HG02798 (cell line): ENCODE results near the gene HSD17B11.
"Not testable (repeated sequence)": the region's sequence is repeated elsewhere in the genome, so short reads cannot be mapped to it uniquely, and the experiment has no call there.

Source experiments
- ATAC-seq: cut with Tn5 transposase; IDR thresholded peaks from one replicate; pipeline ENCODE4 v1.9.1; 2021; ENCODE audit warnings: mild to moderate bottlenecking; ENCODE audit not compliant: unreplicated experiment, poor library complexity

HSD17B11 gene

DNA sequence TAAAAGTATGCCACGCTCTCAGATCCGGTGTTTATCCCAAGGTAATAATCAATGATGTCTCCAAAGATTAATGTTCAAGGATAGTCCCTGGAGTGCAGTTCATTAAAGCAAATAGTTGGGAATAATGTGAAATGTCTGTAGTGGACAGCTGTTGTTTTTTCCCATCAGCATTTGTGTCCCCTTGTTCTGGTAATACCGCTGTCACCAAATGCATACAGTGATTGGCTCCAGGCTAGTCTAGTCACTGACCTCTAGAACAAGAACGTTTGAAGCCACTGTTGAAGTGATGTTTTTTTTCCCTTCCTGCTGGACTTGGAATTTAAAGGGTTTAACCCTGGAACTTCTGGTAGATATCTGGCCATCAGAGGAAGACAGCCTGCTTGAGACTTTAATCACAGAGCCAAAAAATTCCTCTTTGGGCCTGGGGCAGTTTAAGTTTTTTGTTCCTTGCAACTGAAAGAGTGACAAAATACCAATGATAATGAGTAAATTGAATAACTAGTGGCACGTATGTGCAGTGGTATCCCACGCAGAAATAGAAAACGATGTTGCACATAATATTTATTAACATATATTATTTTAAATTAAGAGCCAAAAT lies 30.6 kb downstream of the HSD17B11 start:
- no peak for ATAC-seq

DNA sequence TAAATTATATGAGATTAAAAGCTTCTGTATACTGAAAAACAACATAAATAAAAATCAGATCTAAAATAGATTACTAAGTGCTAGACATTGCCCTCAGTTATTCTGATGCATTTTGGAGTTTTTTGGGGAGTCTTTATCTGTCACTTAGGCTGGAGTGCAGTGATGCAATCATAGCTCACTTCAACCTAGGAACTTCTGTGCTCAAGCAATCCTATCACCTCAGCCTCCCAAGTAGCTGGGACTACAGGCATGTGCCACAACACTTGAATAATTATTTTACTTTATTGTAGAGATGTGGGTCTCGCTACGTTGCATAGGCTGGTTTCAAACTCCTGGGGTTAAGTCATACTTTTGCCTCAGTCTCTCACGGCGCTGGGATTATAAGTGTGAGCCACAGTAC lies 31.7 kb downstream of the HSD17B11 start:
- ATAC-seq = no peak

DNA sequence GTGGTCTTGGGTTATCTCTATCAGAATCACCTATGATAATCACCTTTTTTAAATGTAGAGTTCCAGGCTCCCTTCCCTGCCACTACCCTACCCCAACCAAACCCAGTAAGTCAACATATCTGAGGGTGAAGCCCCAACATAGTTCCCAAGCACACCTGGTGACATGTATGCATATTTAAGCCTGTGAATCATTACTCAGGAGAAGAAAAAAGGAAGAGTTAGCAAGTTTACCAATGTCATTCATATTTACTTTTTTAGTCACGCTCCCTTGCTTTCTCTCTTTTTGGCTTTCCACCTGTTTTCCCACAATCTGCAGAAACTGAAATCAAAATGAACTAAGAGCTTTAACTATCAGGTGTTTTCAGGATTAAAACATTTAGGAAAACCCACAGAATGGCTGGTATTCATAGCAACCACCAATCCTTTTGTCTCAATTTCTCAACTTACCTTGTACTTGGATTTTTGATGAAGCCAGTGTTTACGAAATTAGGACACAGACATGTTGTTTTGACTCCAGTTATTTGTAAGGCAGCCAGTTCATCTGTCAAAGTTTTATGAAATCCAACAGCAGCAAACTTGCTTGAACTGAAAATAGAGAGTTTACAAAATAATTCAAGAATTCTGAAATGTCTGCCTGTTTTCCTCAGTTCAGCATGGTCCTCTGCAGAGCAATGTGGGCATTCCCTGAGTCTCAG lies 34.0 kb downstream of the HSD17B11 start:
- ATAC-seq = no peak

- no peak for ATAC-seq
These were observed 36.6 kb downstream of the HSD17B11 start for GRCh38 chr4:87354168-87355102.

DNA sequence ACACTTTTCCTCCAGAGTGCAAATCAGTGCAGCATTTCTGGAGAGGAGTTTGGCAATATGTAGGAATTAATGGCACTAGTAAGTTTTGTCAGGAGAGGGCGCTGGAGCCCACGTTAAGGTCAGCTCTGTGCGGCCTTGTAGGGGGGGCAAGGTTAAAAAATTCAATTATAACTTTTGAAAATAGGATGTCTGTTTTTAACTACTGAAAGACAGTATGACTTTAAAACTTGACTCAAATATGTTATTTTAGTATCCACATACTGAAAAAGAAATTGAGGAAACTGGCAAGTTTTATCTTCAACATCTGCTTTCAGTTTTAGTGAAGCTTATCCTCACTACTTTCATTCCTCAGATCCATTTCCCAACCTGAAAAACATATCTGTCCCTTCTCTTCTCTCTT lies 37.4 kb downstream of the HSD17B11 start:
- ATAC-seq = peak; percentile 83

DNA sequence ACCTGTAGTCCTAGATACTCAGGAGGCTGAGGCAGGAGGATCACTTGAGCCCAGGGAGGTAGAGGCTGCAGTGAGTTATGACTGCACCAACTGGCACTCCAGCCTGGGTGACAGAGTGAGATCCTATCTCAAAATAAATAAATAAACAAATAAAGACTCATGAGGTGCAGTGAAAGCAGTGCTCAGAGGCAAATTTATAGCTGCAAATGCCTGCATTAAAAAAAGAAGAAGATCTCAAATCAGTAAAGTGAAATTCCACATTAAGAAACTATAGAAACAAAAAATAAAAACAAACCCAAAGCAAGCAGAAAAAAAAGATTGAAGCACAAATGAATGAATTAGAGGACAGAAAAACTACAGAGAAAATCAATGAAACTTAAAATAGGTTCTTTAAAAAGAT lies 45.8 kb downstream of the HSD17B11 start:
- ATAC-seq = no peak

- ATAC-seq = no peak
These were observed 48.1 kb downstream of the HSD17B11 start for GRCh38 chr4:87342872-87343271.

- ATAC-seq = not testable (repeated sequence)
These were observed 48.9 kb downstream of the HSD17B11 start for GRCh38 chr4:87341954-87342635.

DNA sequence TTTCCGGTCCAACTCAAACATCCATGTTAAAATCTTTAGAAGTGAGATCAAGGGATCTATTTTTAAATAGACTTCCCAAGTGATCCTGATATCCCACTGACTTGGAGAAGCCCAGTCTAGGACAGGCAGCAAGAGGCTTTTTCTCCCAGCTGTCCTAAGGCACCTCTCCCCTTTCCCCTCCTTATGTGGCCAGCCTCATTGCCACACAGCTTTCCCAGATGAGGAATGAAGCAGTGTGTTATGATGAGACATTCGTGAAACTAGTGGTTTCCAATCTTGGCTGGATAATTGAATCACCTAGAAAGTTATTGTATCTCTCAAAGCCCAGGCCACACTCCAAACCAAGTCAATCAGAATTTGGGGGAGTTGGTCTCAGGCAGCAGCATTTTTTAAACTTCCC lies 51.5 kb downstream of the HSD17B11 start:
- ATAC-seq = no peak

- no peak for ATAC-seq
These were observed 53.6 kb downstream of the HSD17B11 start for GRCh38 chr4:87337361-87337760.

GRCh38 chr4:87333267-87333666 lies 57.7 kb downstream of the HSD17B11 start:
- ATAC-seq = no peak

DNA sequence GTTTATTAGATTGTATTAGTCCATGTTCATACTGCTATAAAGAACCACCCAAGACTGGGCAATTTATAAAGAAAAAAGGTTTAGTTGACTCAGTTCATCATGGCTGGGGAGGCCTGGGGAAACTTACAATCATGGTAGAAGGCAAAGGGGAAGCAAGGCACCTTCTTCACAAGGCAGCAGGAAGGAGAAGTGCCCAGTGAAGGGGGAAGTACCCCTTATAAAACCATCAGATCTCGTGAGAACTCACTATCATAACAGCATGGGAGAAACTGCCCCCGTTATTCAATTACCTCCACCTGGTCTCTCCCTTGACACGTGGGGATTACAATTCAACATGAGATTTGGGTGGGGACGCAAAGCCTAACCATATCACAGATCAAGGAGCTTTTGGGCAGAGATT lies 60.2 kb downstream of the HSD17B11 start:
- ATAC-seq = no peak

GRCh38 chr4:87327136-87327535 lies 63.9 kb downstream of the HSD17B11 start:
- ATAC-seq = no peak

DNA sequence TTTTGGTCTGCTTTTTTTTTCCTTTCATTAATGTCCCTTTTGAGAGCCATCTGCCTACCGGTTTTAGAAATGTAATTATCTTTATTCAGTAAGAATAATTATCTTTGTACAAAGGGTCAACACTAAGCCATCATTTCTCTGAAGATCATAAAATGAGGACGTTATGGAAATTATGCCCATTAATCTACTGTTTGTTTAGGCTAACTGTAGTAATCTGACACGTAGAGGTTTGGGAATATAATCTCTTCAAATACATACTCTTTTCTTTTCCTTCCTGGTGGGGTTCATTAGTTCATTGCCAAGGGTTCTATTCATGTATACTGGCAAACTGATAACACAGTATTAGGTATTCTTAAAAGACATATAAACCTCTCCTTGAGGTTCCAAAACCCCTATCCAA lies 64.5 kb downstream of the HSD17B11 start:
- no peak for ATAC-seq

GRCh38 chr4:87322754-87323153 lies 68.2 kb downstream of the HSD17B11 start, which contains the start of gene HSD17B13:
Gene HSD17B13, minus strand, starts transcription at chr4:87322882. Its CDS starts 41 bp downstream, at chr4:87322841.
- ATAC-seq = no peak

DNA sequence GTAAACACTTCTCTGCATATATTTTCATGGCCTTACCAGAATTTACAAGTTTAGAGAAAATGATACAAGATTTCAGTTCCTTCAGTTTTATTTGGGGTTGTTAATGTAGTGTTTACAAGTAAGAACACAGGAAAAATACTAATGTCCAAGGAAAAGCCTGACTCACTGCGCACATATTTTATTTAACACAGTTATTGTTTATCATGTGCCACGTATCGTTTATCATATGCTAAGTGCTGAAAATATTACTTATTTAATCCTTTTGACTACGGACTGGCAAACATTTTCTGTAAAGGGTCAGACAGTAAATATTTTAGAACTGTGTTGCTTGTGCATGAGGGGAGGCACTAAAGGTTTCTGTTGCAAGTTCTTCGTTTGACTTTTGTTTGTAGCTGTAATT lies 69.1 kb downstream of the HSD17B11 start:
- ATAC-seq = no peak

DNA sequence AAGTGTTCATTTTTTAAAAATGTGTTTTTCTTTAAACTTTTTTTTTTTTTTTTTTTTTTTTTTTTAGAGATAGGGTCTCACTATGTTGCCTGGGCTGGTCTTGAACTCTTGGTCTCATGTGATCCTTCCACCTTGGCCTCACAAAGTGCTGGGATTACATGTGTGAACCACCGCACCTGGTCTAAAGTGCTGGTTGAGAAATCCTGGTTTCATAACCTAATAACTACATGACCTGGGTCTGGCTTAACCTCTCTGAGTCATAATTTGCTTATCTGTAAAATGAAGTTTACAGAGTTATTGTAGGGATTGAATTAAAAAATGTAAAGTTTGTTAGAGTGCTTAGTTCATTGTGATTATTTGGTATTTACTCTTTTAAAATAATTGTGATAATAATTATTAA lies 73.5 kb downstream of the HSD17B11 start:
- no peak for ATAC-seq

GRCh38 chr4:87316961-87317360 lies 74.0 kb downstream of the HSD17B11 start:
- no peak for ATAC-seq

DNA sequence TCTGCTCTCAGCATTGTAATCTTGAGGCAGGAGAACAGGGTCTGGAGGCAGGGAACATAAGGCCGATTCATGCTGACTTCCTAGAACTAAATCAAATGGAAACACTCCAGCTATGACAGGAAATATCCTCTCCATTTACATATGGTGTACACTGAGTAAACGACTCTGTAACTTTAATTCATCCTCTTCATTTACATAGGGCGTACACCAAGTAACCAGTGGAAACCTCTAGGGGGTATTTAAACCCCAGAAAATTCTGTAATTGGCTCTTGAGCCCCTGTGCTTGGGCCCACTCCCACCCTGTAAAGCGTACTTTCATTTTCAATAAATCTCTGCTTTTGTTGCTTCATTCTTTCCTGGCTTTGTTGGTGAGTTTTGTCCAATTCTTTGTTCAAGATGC lies 76.0 kb downstream of the HSD17B11 start:
- ATAC-seq = not testable (repeated sequence)

- no peak for ATAC-seq
These were observed 77.2 kb downstream of the HSD17B11 start for GRCh38 chr4:87313756-87314155.
